ENCODE measurements around the gene OR8J1.
"Not testable (repeated sequence)": the region's sequence is repeated elsewhere in the genome, so short reads cannot be mapped to it uniquely, and the experiment has no call there.

OR8J1 gene, protein sequence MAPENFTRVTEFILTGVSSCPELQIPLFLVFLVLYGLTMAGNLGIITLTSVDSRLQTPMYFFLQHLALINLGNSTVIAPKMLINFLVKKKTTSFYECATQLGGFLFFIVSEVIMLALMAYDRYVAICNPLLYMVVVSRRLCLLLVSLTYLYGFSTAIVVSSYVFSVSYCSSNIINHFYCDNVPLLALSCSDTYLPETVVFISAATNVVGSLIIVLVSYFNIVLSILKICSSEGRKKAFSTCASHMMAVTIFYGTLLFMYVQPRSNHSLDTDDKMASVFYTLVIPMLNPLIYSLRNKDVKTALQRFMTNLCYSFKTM

GRCh38 chr11:56353991-56354390, at the start of gene OR8J1:
TSS of gene OR8J1 (plus strand) at chr11:56354291. CDS start at chr11:56360247, 5,956 bp downstream.
- no peak for DNase-seq (ENCODE audit: low read depth, low spot score)

GRCh38 chr11:56307836-56308235, 46.3 kb upstream of the OR8J1 start:
- DNase-seq (ENCODE audit: low read depth, low spot score): no peak

GRCh38 chr11:56314844-56315243, 39.2 kb upstream of the OR8J1 start, which contains the start of gene OR8K3:
TSS of gene OR8K3 (plus strand) at chr11:56315144. CDS start at chr11:56318307, 3,163 bp downstream.
- no peak for DNase-seq (ENCODE audit: low read depth, low spot score)

DNA sequence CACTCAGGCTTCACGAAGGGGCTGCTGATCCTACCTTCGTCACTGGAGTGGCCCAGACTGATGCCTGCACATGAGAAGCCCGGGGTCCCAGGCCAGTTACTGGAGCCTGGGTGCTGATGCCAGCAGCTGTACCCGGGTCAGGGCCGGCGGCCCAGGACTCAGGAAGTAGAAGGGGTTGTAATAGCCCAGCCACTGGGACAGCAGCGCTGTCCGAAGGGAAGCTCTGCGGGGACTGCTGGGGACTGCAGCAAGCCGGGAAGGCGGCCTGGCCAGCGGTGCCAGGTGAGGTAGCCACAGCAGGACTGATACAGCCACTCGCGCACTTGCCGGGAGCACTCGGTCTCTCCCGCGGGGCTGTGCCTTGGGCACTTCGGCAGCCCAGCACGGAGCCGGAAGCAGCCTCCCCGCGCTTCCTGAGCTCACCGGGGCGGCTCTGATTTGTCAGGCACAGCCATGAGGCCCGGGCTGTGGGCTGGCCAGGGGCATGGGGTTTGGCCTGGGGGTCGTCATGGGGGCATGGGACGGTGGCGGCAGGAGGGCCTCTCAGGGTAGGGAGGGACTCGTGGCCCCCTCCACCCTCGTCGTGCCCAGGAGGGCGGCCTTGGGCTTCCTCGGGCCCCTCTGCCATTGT, 22.1 kb upstream of the OR8J1 start:
- no peak for DNase-seq (ENCODE audit: low read depth, low spot score)

- no peak for DNase-seq (ENCODE audit: low read depth, low spot score)
Measured at GRCh38 chr11:56333156-56333555, 20.9 kb upstream of the OR8J1 start.

GRCh38 chr11:56340289-56340688, 13.8 kb upstream of the OR8J1 start:
- DNase-seq (ENCODE audit: low read depth, low spot score): no peak

- no peak for DNase-seq (ENCODE audit: low read depth, low spot score)
Measured at GRCh38 chr11:56345739-56346138, 8.4 kb upstream of the OR8J1 start, which contains the start of gene OR8K1. TSS of gene OR8K1 (plus strand) at chr11:56346039. CDS start at chr11:56346039, 0 bp downstream.

DNA sequence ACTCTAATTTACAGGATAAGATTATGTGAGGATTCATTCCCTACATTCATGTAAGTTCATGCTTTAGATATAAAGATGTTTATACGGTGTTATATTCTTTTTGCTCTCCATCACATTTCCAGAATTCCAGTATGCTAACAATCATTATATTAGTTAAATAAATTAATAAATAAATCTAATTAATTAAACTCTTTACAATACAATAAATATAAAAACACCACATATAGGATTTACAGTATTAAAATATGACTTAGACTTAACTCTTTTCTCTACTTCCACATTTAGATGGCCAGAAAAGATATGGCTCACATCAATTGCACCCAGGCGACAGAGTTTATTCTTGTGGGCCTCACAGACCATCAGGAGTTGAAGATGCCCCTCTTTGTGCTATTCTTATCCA, 21.2 kb downstream of the OR8J1 start, which contains the start of gene OR8U1:
Gene OR8U1 (plus strand): TSS at position 301 of the 400 bp plus-strand sequence. CDS start 0 bp downstream, at position 301.
- DNase-seq (ENCODE audit: low read depth, low spot score): no peak

- no peak for DNase-seq (ENCODE audit: low read depth, low spot score)
Measured at GRCh38 chr11:56380120-56380519, 26.0 kb downstream of the OR8J1 start.

GRCh38 chr11:56394381-56394780, 40.3 kb downstream of the OR8J1 start:
- no peak for DNase-seq (ENCODE audit: low read depth, low spot score)

GRCh38 chr11:56396047-56396446, 42.0 kb downstream of the OR8J1 start:
- no peak for DNase-seq (ENCODE audit: low read depth, low spot score)

- not testable (repeated sequence) for DNase-seq (ENCODE audit: low read depth, low spot score)
Measured at GRCh38 chr11:56401858-56402461, 47.9 kb downstream of the OR8J1 start.

DNA sequence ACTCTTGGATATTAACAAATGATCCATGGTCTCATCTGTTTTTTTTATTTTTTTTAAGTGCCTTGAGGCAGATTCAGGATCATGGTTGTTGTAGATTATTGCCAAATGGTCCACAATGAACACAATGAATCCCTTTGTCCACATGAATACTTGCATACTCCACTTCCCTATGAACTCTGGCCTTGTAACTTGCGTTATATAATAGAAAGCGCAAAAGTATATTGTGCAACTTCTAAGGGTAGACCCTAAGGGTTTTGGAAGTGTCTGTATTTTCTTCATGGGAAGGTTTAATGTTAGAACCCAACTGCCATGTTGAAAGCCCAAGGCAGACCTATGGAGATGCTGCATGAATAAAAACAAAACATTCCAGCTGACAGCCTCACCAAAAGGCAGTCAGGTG, 50.3 kb downstream of the OR8J1 start:
- DNase-seq (ENCODE audit: low read depth, low spot score): no peak

GRCh38 chr11:56410801-56411200, 56.7 kb downstream of the OR8J1 start:
- DNase-seq (ENCODE audit: low read depth, low spot score): no peak

Measured in ELF-1 (cell line).